LHCN-M2 (cell line): ENCODE measurements around the gene ZNF503. TPM values are rescaled to one million over a fixed set of nuclear protein-coding genes. Genes with fewer than 3 reads are reported as not detected.

Experiments used
- DNase-seq: peaks from one replicate; pipeline ENCODE4 v3.0.0-alpha.2; 2012; ENCODE audit warnings: low read depth
- total RNA-seq: library from RNA; depleted of rRNA; stranded (reverse); fragments of >200 nt; gene quantifications from 2 replicates; pipeline ENCODE4 v1.2.3, GENCODE V29; 2014

Gene ZNF503
- total RNA-seq, 1 experiment from 2014 or later, result 3.8 TPM

DNA sequence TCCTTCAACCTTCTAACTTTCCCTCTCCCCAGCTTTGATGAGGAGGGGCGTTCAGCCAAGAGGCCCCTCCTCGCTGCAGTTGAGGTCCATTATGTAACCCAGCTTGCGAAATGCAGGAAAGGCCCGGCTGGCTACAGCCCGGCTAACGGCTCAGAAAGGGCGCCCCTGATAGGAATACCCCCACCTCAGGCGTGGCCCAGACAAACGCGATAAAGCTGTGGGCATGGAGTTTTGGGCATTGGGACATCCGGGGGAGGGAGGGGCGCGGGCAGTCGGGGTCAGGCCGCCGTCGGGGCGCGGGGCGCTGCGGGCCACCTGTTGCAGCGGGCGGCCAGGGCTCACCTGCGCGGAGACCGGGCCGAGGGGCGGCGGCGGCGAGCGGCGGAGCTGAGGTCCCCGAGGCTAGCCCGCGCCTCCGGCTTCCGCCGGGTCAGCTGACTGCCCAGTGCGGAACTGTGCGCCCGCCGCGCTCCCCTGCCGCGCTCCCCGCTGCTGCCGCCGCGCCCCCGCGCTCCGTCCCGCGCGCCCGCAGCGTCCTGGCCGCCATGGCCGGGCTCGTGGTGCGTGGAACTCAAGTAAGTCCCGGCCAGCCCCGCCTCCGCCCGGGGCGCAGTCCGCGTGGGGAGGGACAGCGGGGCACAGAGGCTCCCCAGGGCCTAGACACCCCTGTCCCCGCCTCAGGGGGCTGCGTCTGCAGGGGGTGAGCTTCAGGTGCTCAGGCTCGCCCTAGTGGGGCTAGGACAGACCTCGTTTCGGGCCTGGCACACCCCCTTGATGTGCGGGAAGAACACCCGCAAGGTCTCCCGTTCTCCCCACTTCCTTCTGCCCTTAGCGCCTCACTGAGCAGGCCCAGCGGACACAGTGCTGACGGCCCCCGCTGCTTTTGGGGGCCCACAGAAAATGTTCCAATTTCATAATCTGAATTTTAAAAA, 29.9 kb upstream of the ZNF503 start, which contains the start of gene LRMDA:
Gene LRMDA, plus strand, starts transcription at position 445 of the 932 bp plus-strand sequence.
- no peak for DNase-seq

DNA sequence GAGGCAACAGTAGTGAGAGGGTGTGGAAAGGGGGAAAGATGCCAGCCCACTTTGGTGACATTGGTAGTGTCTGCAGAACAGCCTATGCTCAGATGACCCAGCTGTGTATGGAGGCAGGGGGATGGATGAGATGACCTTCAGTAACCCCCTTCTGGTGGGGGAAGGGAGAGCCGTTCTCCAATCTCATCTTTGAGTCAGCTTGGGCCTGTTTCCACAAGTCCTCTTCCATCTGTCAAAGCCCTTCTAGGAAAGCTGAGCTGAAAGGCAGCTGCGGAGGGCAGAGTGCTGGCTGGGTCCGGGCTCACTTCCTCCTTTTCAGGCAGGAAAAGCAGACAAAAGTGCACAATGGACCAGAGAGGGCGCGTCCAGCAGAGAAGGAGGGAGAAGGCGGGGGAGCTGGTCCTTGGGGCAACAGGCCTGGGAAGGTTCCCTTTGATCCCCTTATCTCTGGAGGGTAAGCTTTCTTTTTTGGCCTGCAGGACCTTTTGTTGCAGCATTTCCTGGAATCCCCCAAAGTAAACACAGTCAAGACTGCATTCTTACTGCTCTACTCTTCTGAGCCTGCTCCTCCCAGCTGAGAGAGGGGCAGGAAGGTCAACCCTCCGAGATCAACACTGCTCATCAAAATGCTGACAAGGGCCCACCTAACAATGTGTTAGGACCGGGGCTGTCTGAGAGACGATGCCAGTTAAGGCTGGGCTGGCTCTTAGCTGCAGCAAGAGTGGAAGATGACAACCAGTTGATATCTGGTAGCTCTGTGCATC, 28.6 kb upstream of the ZNF503 start:
- DNase-seq, result peak; percentile 75

DNA sequence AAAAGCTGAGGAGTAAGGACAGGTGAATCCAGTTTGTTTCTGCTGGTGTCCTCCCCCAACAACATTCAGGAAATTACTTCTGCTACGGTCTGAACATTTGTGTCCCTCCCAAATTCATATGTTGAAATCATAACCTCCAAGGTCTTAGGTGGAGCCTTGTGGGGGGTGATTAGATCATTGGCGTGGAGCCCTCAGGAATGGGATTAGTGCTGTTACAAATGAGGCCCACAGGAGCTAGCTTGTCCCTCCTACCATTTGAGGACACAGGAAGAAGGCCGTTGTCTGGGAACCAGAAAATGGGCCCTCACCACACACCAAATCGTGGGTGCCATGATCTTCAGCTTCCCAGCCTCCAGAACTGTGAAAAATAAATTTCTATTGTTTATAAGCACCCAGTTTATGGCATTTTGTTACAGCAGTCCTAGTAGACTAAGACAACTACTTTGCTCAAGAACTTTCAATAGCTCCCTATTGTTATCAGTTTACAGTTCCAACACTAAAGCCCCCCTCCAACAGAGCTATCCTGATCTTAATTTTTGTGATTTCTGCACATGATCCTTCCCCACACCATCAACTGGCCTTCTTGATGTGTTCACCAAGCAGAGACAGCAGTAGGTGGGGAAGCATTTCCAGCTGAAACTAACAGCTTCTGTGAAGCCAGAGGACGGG, 27.7 kb upstream of the ZNF503 start:
- no peak for DNase-seq

DNA sequence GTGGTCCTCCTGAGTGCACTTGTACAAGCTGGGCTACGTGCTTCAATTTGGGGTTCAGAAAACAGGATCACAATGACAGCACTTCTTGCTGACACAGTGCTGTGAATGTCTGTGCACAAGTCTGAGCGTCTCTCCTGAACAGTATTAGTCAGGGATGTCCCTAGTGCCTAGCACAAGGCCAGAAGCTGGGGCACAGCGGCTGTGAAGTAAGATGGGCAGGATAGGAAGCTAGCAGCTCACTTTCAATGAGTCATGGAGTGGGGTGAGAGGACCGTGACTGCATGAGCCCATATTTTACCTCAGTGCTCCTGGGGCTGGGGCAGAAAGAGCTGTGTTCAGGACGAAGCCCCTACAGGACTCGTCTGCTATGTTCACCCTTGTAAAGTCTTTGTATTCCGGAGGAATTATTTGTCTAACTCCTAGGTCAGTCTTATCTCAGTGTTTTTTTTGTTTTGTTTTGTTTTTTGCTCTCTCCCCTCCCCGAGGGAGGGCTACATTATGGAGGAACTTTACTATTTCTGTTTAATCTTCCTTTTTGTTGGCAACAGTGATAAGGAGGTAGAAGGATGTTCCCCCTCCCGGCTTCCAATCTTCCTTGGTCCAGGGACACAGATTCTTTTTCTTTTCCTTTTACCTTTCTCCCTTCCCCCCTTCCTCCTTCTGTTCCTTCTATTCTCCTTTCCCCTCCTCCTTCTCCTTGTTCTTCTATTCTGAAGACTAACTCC, 27.0 kb upstream of the ZNF503 start:
- peak; percentile 47 for DNase-seq

DNA sequence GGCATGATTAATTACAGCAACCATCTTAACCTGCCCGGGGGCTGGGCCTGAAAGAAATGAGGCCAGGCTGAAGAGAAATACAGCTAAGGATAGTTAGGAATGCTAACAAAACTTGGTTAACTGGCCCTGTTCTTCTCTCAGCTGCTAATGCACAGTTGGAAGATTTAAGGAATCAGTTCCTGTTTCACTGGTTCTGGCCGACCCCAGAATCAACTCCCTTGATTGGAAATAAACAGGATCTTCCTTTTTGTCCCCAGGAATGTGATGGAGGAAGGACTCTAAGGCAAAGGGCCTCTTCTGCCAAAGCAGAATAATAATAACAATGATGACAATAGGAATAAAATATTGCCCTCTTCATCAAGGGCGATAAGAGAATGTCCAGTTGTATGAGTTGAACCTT, 26.4 kb upstream of the ZNF503 start:
- no peak for DNase-seq

DNA sequence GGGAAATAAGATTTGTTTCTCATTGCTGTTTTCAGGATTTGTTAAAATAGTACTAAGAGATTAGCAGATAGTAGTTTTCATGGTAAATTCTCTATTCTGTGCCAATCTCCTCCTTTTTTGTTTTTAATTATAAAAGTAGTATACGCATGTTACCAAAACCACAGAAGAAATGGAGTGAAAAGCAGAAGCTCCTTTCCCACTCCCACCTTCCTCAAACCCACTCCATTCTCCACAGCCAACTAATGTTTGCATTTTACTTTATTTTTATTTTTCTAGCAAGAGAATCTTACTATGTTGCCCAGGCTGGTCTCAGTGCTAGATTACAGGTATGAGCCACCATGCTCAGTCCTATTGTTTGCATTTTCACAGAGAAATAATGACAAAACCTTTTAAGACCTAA, 25.3 kb upstream of the ZNF503 start:
- DNase-seq, result no peak

DNA sequence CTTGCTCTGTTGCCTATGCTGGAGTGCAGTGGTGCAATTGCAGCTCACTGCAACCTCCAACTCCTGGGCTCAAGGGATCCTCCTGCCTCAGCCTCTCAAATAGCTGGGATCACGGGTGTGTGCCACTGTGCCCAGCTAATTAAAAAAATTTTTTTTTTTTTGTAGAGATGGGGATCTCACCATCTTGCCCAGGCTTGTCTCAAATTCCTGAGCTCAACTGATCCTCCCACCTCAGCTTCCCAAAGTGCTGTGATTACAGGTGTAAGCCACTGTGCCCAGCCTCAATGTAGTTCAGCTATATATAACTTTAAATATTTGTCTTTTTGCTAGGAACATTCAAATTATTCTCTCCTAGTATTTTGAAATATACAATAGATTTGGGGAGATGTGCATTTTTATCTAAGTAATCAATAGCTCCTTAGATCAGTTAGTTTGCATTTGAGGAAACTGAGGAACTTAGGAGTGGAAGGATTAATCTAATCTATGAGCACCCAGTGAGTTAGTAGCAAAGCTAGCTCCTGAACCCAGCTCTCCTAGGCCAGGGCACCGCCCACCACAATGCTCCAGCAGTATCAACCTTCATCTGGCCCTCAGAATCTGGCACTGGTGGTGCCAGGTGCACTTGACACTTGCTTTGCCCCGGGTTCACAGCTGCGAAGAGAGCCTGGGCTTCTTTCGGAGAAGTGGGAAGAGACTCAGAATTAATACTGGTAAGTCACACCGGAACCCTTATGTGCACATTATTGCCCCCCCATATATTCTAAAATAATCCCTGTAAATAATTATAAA, 23.9 kb upstream of the ZNF503 start:
- DNase-seq, result no peak

DNA sequence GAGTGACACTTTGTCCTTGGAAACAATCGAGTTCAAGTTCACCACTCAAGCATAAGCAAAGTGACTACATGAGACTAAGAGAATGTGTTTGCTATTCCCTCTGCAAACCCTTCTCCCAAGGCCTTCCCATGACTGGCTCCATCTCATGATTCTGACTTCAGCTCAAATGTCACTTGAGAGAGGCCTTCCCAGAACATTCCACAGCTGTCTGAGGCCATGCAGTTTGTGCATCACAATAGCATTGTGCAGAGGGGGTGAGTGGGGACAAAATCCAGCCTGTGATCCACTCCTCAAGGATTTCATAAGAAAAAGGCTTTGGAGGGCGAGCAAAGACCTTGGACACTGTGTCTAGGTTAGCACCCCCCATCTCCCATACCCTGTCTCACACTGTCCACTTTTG, 23.0 kb upstream of the ZNF503 start:
- DNase-seq, result no peak

DNA sequence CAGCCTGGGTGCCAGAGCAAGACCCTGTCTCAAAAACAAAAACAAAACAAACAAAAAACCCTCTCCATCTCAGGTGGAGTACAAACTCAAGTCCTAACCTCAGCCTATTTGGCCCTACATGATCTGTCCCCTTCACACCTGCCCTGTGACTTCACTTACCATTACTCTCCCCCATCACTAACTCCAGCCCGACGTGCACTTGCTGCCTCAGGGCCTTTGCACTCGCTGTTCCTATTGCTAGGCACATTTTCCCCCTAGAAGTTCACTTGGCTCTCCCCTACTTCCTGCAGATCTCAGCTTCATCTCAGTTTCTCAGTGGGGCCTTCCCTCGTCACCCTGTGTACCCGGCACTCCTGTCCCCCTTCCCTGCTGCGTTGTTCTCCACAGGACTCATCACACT, 21.3 kb upstream of the ZNF503 start:
- no peak for DNase-seq

DNA sequence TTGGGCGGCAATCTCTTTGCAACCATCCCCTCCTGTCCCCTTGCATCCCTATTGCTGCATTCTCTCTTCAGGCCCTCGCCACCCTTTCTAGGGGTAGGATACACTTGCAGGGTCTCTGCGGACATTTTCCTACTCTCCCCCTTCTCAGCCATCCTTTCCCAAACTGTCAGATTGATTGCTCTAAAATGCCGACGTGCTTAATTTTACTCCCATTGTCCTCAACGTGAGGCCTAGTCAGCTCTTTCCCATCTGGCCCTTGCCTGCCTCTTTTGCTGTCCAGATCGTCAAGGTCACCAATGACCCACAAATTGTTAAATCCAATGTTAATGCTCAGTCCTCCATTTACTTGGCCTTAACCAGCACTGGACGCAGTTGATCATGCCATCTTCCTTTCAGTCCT, 17.1 kb upstream of the ZNF503 start:
- DNase-seq, result no peak

DNA sequence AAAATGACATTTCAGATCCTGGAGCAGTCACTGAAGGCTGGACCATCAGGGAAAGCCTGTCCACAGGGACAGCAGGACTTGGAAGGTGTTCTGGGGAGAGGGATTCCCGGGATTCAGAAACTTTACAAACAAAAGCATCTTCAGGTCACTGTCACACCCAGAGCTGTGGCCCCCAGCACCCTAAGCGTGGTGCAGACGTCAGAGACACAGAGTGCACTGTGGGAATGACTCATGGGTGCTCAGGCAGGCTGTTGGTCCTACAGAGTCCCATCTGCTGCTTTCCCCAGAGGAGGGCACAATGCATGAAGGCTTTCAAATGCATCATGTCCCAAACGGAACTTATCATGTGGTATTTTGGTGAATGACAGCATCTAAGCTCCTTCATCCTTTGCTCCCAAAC, 16.7 kb upstream of the ZNF503 start:
- DNase-seq, result no peak

DNA sequence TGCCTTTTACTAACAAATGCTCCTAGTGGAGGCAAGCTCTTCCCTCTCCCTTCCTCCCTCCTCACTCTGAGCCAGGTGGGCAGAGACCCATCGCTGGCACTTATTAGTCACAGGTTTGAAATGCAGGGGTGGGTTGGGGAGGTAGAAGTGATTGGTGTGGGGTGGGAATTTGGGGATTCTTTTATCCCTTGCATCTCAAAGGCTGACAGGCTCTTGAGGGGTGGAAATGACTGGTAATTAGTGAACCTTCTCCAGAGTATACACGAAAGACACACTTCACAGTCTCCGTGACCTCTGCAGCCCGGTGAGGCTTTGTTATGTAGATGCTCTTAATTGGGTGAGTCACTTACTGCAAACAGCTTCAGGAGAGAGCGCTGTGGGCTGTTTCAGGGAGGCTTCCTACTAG, 16.0 kb upstream of the ZNF503 start:
- DNase-seq, result no peak

DNA sequence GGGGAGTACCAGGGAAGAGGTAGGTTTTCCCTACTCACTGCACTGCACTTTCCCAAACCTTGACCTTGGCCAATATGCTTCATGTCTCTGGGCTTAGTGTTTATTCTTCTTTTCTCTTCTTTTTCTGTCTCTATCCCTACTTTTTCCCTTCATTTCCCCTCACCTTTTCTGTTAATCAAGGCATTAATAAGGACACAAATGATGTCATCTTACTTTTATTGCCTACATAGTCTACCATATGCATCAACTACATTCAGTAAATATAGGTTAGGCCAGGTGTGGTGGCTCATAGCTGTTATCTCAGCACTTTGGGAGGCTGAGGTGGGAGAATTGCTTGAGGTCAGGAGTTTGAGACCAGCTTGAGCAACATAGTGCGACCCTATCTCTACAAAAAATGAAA, 13.0 kb upstream of the ZNF503 start:
- no peak for DNase-seq

DNA sequence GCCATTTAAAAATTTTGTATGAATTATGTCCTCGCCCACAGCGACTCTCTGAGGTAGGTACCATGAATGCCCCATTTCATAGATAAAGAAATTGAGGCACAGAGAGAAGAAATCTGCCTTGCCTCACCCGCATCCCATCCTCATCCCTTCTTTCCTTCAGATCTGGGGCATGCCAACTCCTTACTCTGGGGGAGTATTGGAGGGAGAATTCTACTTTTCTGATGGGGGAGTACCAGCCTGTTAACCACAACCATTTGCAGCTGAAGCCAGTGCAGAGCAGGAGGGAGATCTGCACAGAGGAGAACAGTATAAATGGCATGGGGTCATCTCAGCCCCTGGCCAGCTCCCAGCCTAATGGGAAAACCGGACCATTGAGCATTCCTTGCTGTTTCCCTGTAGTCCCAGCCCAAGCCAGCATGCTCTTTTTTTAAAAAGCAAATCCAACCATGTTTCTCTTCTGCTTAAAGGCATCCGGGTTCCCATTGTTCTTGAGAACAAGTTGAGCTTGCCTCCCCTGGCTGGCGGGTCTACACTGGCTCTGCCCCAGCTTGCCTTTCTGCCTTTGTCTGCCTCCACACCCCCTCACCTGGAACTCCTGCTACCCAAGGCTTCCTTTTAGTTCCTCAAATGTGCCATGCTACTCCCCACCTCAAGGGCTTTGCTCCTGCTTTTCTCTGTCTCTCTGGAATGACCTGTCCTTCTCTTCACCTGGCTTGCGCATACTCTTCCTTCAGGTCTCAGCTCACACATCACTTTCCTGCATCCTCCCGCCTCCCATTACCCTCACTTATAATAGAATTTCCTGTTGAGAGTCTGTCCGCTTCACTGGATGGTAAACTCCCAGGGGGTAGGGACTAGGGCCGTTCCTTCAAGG, 8.8 kb upstream of the ZNF503 start:
- no peak for DNase-seq

DNA sequence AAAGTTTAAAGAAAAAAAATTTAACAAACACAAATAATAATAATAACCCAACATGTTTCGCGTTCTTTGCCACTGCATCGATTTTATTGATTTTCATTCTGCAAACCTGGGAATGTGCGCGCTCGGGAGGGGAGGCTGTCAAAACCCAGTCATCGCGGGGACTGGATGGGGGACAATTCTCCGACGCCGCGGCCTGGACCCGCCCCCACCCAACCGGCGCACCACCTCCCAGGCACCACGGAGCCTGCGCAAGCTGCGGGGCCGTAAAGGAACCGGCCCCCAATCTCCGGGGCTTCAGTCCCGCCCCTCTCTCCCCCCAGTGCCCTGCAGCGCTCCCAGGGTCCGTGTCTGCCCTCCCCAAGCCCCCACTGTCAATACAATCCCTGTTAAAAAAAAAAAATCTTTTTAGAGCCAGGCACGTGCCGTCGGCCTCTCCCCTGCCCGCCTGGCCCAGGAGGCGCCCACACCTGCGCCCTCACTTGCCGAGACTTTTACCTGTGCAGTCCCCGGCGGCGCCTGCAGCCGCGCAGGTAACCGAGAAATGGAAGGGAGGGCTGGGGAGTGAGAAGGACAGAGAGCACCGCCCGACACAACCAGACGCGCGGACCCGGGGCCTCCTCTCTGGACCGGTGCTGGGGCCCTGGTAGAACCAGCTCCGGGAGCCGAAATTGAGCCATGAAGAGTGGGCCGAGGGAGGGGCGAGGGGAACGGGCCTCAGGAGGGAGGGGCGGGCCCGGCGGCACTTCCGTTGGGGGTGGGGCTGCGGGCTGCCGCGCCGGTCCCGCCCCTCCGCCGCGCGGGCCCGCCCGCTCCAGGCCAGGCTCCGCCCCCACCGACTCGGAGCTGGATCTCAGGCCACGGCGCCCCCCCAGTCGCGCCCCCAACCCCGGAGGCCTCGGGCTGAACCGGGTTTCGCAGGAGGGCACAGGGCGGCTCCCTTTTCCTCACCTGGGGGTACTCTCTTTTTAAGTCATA, 7.6 kb upstream of the ZNF503 start:
- DNase-seq, result peak; percentile 33

DNA sequence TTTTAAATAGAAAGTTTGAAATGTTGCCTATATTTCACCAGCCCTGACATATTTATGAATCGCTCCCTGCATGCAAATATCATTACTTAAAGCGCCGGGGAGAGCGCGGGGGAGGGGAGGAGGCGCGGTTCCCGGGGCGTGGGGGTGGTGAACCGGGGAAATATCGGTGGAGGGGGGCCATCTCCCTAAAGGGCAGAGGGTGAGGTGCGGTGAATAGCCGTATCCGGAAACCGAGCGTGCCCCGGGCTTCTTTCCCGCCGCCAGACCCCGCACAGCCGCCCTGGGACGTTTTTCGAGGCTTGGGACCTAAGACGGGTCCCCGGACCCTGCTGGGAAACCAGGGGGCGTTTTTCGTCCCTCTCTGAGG, 6.9 kb upstream of the ZNF503 start:
- no peak for DNase-seq

DNA sequence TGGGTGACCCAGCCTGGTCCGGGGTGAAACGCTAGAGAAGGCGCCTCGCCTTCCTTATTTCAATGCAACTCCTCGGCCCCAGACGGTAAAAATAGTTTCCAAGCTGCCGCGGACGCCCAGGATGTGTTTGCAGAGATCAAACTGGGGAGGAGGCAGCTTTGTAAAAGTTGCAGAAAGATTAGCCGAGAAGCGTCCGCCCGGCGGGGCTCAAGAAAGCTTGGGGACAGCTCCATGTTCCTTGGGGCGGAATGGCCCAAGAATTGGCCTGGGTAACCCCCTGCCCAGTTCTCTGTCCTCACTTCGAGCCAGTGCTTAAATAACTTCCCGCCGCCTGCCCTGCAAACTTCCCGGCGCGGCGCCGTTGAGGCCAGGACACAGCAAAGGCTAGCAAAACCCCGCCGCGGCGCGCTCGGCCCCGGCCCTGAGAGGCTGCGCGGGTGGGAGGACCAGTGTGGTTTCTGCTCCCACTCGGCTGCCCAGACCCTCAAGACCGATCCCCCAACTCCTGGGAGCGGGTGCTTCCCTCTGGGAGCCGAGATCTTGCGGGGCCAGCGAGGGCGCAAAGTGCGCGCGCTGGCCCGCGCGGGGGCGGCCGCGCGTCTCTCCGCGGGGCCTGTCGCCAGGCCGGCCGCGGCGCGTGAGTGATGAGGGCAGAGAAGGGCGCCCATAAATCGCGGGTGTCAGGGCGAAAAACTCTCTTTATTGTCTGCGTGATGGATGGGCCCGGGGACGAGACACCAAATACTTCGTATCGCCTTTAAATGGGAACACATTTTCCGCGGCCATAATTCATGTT, 6.3 kb upstream of the ZNF503 start:
- no peak for DNase-seq

DNA sequence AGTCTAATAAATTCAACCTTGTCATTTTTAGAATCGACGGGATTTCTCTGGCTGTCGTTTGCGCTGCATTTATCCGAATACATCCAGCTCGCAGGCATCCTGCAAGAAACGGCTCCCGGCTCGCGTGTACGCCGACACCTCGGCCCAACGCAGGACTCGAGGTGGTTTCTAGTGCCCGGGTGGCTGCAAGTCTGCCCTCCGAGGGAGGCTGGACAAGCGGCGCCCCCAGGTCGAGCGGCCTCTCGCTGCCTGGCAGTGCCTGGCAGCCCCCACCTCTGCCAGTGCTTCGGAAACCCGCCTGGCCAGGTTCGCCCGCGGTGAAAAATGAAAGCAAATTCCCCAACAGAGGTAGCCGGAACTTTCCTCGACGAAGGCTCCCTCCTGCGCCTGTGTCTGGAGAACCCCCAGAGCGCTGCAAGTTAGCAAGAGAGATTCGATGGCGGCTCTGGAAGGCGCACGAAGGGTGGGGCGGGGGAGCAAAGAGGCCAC, 5.7 kb upstream of the ZNF503 start:
- no peak for DNase-seq
